IPS DF 19.7 (cell line): Measurements from ENCODE around the gene FHOD3.

Experiments
- DNase-seq: peaks from one replicate; pipeline ENCODE4 v3.0.0-alpha.2; 2013; ENCODE audit warnings: low read depth, low spot score

FHOD3 gene

GRCh38 chr18:36590621-36591580, 293.4 kb downstream of the FHOD3 start:
- DNase-seq, result no peak

GRCh38 chr18:36592282-36592681, 294.8 kb downstream of the FHOD3 start:
- DNase-seq, result no peak

- DNase-seq, result no peak
Measured at GRCh38 chr18:36593001-36593400, 295.5 kb downstream of the FHOD3 start.

- DNase-seq, result no peak
Measured at GRCh38 chr18:36593641-36594040, 296.1 kb downstream of the FHOD3 start.

- DNase-seq, result no peak
Measured at GRCh38 chr18:36594621-36595020, 297.1 kb downstream of the FHOD3 start.

- no peak for DNase-seq
Measured at GRCh38 chr18:36595046-36595817, 297.7 kb downstream of the FHOD3 start.

GRCh38 chr18:36595818-36596215, 298.3 kb downstream of the FHOD3 start:
- no peak for DNase-seq

- DNase-seq, result no peak
Measured at GRCh38 chr18:36597636-36598035, 300.1 kb downstream of the FHOD3 start.

GRCh38 chr18:36600548-36600947, 303.0 kb downstream of the FHOD3 start:
- DNase-seq, result no peak

- no peak for DNase-seq
Measured at GRCh38 chr18:36601316-36601715, 303.8 kb downstream of the FHOD3 start.

- no peak for DNase-seq
Measured at GRCh38 chr18:36602071-36602470, 304.6 kb downstream of the FHOD3 start.

GRCh38 chr18:36602620-36603019, 305.1 kb downstream of the FHOD3 start:
- DNase-seq, result no peak

GRCh38 chr18:36608107-36608506, 310.6 kb downstream of the FHOD3 start:
- DNase-seq, result no peak

GRCh38 chr18:36610258-36610657, 312.7 kb downstream of the FHOD3 start:
- no peak for DNase-seq

- DNase-seq, result no peak
Measured at GRCh38 chr18:36610661-36611060, 313.1 kb downstream of the FHOD3 start.

GRCh38 chr18:36613069-36613468, 315.6 kb downstream of the FHOD3 start:
- DNase-seq, result no peak

GRCh38 chr18:36613810-36614209, 316.3 kb downstream of the FHOD3 start:
- DNase-seq, result no peak

GRCh38 chr18:36620788-36621187, 323.3 kb downstream of the FHOD3 start:
- no peak for DNase-seq

- no peak for DNase-seq
Measured at GRCh38 chr18:36622610-36623009, 325.1 kb downstream of the FHOD3 start.

GRCh38 chr18:36623091-36623490, 325.6 kb downstream of the FHOD3 start:
- no peak for DNase-seq

- DNase-seq, result no peak
Measured at GRCh38 chr18:36623681-36624190, 326.2 kb downstream of the FHOD3 start.

- no peak for DNase-seq
Measured at GRCh38 chr18:36624451-36625167, 327.1 kb downstream of the FHOD3 start.
